GM12891 (cell line): Measurements from ENCODE around the gene DLG3.

Experiments used
- POLR2A ChIP-seq: IDR thresholded peaks from 2 replicates; pipeline ENCODE4 v1.6.1; 2011; ENCODE audit warnings: low read depth, low read length, control low read depth
- POLR2AphosphoS5 ChIP-seq: IDR thresholded peaks from 2 replicates; pipeline ENCODE4 v1.6.1; 2011; ENCODE audit warnings: low read depth, low read length, control low read depth

- no peak for TF ChIP-seq POLR2A
- no peak for TF ChIP-seq POLR2AphosphoS5
Measured at GRCh38 chrX:70554081-70554480, 109.4 kb downstream of the DLG3 start.
